ENCODE measurements around the gene IGFL4.

- TF ChIP-seq CEBPZ (IDR thresholded peaks at IDR 0.05; ENCODE audit: low read depth, low read length) (no peak), CEBPB (IDR thresholded peaks at IDR 0.05; ENCODE audit: borderline replicate concordance in 1 of 2, low read depth in 2 of 2, low read length in 2 of 2) (no peak), POLR2A (IDR thresholded peaks at IDR 0.05; ENCODE audit: low read depth, low read length) (no peak), EZH2 (IDR thresholded peaks at IDR 0.05; ENCODE audit: borderline replicate concordance, control insufficient read depth, low read depth, low read length) (no peak), HSF1 (IDR thresholded peaks at IDR 0.05; ENCODE audit: low read depth, low read length) (no peak), MEF2B (IDR thresholded peaks at IDR 0.05; ENCODE audit: partially characterized antibody, poor library complexity, severe bottlenecking) (no peak)
- TF ChIP-seq, protein P1, sequence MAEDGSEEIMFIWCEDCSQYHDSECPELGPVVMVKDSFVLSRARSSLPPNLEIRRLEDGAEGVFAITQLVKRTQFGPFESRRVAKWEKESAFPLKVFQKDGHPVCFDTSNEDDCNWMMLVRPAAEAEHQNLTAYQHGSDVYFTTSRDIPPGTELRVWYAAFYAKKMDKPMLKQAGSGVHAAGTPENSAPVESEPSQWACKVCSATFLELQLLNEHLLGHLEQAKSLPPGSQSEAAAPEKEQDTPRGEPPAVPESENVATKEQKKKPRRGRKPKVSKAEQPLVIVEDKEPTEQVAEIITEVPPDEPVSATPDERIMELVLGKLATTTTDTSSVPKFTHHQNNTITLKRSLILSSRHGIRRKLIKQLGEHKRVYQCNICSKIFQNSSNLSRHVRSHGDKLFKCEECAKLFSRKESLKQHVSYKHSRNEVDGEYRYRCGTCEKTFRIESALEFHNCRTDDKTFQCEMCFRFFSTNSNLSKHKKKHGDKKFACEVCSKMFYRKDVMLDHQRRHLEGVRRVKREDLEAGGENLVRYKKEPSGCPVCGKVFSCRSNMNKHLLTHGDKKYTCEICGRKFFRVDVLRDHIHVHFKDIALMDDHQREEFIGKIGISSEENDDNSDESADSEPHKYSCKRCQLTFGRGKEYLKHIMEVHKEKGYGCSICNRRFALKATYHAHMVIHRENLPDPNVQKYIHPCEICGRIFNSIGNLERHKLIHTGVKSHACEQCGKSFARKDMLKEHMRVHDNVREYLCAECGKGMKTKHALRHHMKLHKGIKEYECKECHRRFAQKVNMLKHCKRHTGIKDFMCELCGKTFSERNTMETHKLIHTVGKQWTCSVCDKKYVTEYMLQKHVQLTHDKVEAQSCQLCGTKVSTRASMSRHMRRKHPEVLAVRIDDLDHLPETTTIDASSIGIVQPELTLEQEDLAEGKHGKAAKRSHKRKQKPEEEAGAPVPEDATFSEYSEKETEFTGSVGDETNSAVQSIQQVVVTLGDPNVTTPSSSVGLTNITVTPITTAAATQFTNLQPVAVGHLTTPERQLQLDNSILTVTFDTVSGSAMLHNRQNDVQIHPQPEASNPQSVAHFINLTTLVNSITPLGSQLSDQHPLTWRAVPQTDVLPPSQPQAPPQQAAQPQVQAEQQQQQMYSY (CRISPR knock-in tag; IDR thresholded peaks at IDR 0.05), result no peak
- TF ChIP-seq, protein P2, sequence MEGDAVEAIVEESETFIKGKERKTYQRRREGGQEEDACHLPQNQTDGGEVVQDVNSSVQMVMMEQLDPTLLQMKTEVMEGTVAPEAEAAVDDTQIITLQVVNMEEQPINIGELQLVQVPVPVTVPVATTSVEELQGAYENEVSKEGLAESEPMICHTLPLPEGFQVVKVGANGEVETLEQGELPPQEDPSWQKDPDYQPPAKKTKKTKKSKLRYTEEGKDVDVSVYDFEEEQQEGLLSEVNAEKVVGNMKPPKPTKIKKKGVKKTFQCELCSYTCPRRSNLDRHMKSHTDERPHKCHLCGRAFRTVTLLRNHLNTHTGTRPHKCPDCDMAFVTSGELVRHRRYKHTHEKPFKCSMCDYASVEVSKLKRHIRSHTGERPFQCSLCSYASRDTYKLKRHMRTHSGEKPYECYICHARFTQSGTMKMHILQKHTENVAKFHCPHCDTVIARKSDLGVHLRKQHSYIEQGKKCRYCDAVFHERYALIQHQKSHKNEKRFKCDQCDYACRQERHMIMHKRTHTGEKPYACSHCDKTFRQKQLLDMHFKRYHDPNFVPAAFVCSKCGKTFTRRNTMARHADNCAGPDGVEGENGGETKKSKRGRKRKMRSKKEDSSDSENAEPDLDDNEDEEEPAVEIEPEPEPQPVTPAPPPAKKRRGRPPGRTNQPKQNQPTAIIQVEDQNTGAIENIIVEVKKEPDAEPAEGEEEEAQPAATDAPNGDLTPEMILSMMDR (IDR thresholded peaks at IDR 0.05 in 2 of 3, conservative IDR thresholded peaks at IDR 0.05 in 1 of 3; ENCODE audit: control insufficient read depth in 2 of 3, extremely low read depth in 1 of 3, insufficient read depth in 1 of 3, low read depth in 3 of 3, low read length in 3 of 3), result no peak
These were observed 19.2 kb upstream of the IGFL4 start for GRCh38 chr19:46060012-46060411.

All from GM12878 (cell line).